Stimulated activated CD4-positive, alpha-beta T cell treated with anti-CD3 and anti-CD28 coated beads, Interleukin-15, amount 100 ng/mL, for 24 hours (primary cell): ENCODE measurements around the gene PUS10.
"Not testable (repeated sequence)": the region's sequence is repeated elsewhere in the genome, so short reads cannot be mapped to it uniquely, and the experiment has no call there.

Experiments used
- DNase-seq: peaks from one replicate; pipeline ENCODE4 v3.0.0-alpha.2; 2020

The PUS10 gene

GRCh38 chr2:61009355-61009754 lies 8.7 kb downstream of the PUS10 start:
- no peak for DNase-seq

GRCh38 chr2:61006486-61007105 lies 11.5 kb downstream of the PUS10 start:
- DNase-seq = no peak

- no peak for DNase-seq
Measured at GRCh38 chr2:61005736-61006135, 12.3 kb downstream of the PUS10 start.

GRCh38 chr2:60998628-60999545 lies 19.2 kb downstream of the PUS10 start:
- DNase-seq = no peak

GRCh38 chr2:60994131-60994530 lies 23.9 kb downstream of the PUS10 start:
- DNase-seq = no peak

- no peak for DNase-seq
Measured at GRCh38 chr2:60992985-60993392, 25.1 kb downstream of the PUS10 start.

GRCh38 chr2:60991644-60992043 lies 26.4 kb downstream of the PUS10 start:
- no peak for DNase-seq

GRCh38 chr2:60989259-60989658 lies 28.8 kb downstream of the PUS10 start:
- DNase-seq = no peak

GRCh38 chr2:60987656-60988055 lies 30.4 kb downstream of the PUS10 start:
- not testable (repeated sequence) for DNase-seq

- no peak for DNase-seq
Measured at GRCh38 chr2:60987041-60987440, 31.0 kb downstream of the PUS10 start.

- no peak for DNase-seq
Measured at GRCh38 chr2:60984720-60985119, 33.3 kb downstream of the PUS10 start.

GRCh38 chr2:60982066-60982465 lies 36.0 kb downstream of the PUS10 start:
- not testable (repeated sequence) for DNase-seq

- no peak for DNase-seq
Measured at GRCh38 chr2:60980071-60980815, 37.8 kb downstream of the PUS10 start.

- DNase-seq = no peak
Measured at GRCh38 chr2:60979231-60979630, 38.8 kb downstream of the PUS10 start.

GRCh38 chr2:60977562-60977895 lies 40.5 kb downstream of the PUS10 start:
- DNase-seq = no peak

- peak; percentile 18 for DNase-seq
Measured at GRCh38 chr2:60976875-60977561, 41.0 kb downstream of the PUS10 start.

GRCh38 chr2:60976256-60976850 lies 41.7 kb downstream of the PUS10 start:
- no peak for DNase-seq

- no peak for DNase-seq
Measured at GRCh38 chr2:60974652-60975051, 43.4 kb downstream of the PUS10 start.

- no peak for DNase-seq
Measured at GRCh38 chr2:60973705-60974104, 44.4 kb downstream of the PUS10 start.

GRCh38 chr2:60972889-60973656 lies 45.0 kb downstream of the PUS10 start:
- DNase-seq = no peak

GRCh38 chr2:60966507-60967405 lies 51.3 kb downstream of the PUS10 start:
- DNase-seq = no peak
